AG04450 (cell line): ENCODE results near the gene RNF180. TPM values are rescaled to one million over a fixed set of nuclear protein-coding genes. Genes with fewer than 3 reads are reported as not detected.
A peak's percentile ranks its signal among the peaks of the same experiment; 100 is the strongest.

Experiments used
- CTCF ChIA-PET: fragments of 300-600, 350-600 bp; formaldehyde crosslinking; extraction: SDS; loops from one replicate; lab custom pipeline; 2022; ENCODE audit warnings: antibody characterized with exemption, inconsistent platforms; lab: Charles Lee
- POLR2A ChIA-PET: fragments of 350-600 bp; formaldehyde crosslinking; extraction: SDS; loops from one replicate; lab custom pipeline; 2021; ENCODE audit warnings: antibody characterized with exemption, inconsistent platforms; lab: Yijun Ruan, JAX
- DNase-seq: peaks from one replicate; pipeline ENCODE4 v3.0.0-alpha.2; 2011; ENCODE audit warnings: low read depth, low spot score
- H3K27ac ChIP-seq: one replicate; pipeline ENCODE4 v1.5.1; 2012; ENCODE audit warnings: low read depth, low read length, control low read depth
- H3K27me3 ChIP-seq: one replicate; pipeline ENCODE4 v1.6.0; 2012; ENCODE audit warnings: low read length; ENCODE audit not compliant: control insufficient read depth, insufficient read depth
- H3K4me3 ChIP-seq: 2 replicates; pipeline ENCODE4 v1.5.1; 2011; ENCODE audit warnings: mild to moderate bottlenecking, low read depth, low read length, control low read depth
- H3K9me3 ChIP-seq: 2 replicates; pipeline ENCODE4 v1.5.1; 2012; ENCODE audit warnings: low read length; ENCODE audit not compliant: control insufficient read depth, insufficient read depth
- polyA minus RNA-seq: library from RNA; depleted of rRNA, polyadenylated mRNA; stranded (reverse); fragments of >200 nt; gene quantifications from 2 replicates; pipeline ENCODE4 v1.2.3, GENCODE V29; 2011; rRNA and poly(A)+ RNA removed
- polyA plus RNA-seq: library from polyadenylated mRNA; depleted of rRNA; stranded (reverse); fragments of >200 nt; gene quantifications from 2 replicates; pipeline ENCODE4 v1.2.3, GENCODE V29; 2011; rRNA removed
- TF ChIP-seq, protein P1 (sequence below): IDR thresholded peaks from 2 replicates; pipeline ENCODE4 v1.5.1; 2011; ENCODE audit warnings: low read depth, low read length, control low read depth, inconsistent platforms

RNF180 gene, protein sequence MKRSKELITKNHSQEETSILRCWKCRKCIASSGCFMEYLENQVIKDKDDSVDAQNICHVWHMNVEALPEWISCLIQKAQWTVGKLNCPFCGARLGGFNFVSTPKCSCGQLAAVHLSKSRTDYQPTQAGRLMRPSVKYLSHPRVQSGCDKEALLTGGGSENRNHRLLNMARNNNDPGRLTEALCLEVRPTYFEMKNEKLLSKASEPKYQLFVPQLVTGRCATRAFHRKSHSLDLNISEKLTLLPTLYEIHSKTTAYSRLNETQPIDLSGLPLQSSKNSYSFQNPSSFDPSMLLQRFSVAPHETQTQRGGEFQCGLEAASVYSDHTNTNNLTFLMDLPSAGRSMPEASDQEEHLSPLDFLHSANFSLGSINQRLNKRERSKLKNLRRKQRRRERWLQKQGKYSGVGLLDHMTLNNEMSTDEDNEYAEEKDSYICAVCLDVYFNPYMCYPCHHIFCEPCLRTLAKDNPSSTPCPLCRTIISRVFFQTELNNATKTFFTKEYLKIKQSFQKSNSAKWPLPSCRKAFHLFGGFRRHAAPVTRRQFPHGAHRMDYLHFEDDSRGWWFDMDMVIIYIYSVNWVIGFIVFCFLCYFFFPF
- polyA plus RNA-seq (0.02 and 0.11 TPM in 2 replicates), polyA minus RNA-seq (0.13 TPM in 1 of 2 replicates, not detected in the other)

DNA sequence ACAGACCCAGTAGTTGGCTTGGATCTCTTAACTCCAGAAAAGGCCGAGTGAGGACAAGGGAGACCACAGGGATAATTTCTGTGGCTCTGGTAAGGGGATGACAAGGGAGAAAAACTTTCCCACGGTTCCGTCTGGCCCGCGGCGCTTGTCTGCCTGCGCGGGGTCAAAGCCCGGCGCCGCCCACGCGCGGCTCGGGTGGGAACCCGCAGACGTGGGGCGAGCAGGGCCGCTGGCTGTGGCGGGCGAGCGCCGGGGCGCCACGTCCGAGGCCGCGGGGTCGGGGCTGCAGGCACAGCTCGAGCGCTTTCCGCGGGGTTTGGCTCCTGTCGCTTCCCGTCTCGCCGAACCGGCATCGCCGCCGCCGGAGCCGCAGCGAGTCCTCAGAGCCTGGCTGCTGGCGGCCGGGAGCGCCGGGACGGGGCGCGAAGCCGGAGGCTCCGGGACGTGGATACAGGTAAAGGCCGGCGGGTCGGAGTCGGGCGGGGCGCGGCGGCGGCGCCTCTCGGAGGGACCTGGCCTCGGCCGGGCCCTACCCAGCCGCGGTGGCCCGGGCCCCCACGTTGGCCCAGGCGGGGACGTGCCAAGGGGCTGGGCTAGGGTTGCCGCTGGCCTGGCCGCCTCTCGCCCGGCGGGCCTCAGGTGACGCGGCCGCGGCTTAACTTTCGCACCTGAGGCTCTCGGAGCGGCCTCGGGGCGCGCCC is at the start of gene RNF180:
TSS of gene RNF180 (plus strand) at position 344 of the 701 bp plus-strand sequence. CDS start 34,965 bp downstream, outside the sequence.
- DNase-seq: no peak
- CTCF ChIA-PET: no interaction called here
- POLR2A ChIA-PET: no interaction called here

DNA sequence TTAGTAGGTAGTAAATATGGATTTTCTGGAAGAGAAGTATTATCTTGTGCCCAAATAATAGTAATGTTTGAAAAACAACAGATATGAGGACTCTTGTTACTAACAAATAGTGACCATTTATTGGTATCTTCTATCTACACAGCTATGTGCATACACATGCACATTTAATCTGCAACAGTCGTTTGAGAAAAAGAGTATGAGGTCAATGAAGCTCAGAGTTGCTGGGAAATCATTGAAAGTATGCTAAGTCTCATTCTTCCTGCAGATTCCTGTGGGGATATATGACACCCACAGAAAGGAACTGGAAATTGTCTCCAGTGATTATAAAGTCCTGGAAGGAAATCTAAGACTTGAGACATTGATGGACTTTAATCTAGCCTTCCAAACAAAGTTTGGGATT is 40.1 kb upstream of the RNF180 start:
- CTCF ChIA-PET: no interaction called here

More for the DNA sequence above, at the start of gene RNF180:
- H3K27ac ChIP-seq: no peak within 1 kb of the TSS
- peak within 1 kb of the TSS; percentile 39 for H3K4me3 ChIP-seq
- TF ChIP-seq, protein P1, sequence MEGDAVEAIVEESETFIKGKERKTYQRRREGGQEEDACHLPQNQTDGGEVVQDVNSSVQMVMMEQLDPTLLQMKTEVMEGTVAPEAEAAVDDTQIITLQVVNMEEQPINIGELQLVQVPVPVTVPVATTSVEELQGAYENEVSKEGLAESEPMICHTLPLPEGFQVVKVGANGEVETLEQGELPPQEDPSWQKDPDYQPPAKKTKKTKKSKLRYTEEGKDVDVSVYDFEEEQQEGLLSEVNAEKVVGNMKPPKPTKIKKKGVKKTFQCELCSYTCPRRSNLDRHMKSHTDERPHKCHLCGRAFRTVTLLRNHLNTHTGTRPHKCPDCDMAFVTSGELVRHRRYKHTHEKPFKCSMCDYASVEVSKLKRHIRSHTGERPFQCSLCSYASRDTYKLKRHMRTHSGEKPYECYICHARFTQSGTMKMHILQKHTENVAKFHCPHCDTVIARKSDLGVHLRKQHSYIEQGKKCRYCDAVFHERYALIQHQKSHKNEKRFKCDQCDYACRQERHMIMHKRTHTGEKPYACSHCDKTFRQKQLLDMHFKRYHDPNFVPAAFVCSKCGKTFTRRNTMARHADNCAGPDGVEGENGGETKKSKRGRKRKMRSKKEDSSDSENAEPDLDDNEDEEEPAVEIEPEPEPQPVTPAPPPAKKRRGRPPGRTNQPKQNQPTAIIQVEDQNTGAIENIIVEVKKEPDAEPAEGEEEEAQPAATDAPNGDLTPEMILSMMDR: no peak
- H3K27me3 ChIP-seq: peaks cover 20% of the 10 kb centered on the region
- no peaks in the 10 kb centered on the region; the same call in 1 of the 2 replicates for H3K9me3 ChIP-seq

DNA sequence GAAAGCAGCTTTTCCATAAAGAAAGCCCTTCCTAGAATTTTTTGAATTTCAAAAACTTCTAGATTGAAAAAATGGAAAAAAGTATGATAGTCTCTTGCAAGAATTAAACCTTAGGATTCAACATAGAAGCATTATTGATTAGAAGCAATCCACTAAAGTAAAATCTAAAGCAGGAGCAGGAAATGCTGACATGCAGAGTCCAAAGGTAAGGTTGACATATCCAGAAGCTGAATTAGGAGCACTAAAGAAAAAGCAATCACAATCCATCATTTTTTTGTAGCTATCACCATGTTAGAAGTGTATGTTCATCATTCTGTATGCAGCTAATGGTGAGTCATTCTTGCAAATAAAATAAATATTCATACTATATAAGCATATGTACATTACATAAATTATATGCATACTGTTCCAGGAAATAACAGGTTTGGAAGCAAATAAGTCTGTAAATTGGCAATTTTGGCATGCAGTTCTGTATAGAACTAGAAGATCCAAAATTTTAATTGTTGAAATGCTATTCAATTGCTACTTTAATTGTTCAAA is 39.4 kb upstream of the RNF180 start:
- TF ChIP-seq, protein P1: no peak
- no peak for DNase-seq
- CTCF ChIA-PET: no interaction called here
- H3K27me3 ChIP-seq: no peaks in the 10 kb centered on the region
- POLR2A ChIA-PET: no interaction called here
- no peaks in the 10 kb centered on the region for H3K9me3 ChIP-seq
- H3K4me3 ChIP-seq: no peak overlapping the region
- no peak overlapping the region for H3K27ac ChIP-seq

More for the DNA sequence above, 40.1 kb upstream of the RNF180 start:
- POLR2A ChIA-PET: no interaction called here
- no peak for DNase-seq
- TF ChIP-seq, protein P1: no peak
- H3K27me3 ChIP-seq: no peaks in the 10 kb centered on the region
- H3K9me3 ChIP-seq: no peaks in the 10 kb centered on the region
- H3K27ac ChIP-seq: no peak overlapping the region
- no peak overlapping the region for H3K4me3 ChIP-seq

DNA sequence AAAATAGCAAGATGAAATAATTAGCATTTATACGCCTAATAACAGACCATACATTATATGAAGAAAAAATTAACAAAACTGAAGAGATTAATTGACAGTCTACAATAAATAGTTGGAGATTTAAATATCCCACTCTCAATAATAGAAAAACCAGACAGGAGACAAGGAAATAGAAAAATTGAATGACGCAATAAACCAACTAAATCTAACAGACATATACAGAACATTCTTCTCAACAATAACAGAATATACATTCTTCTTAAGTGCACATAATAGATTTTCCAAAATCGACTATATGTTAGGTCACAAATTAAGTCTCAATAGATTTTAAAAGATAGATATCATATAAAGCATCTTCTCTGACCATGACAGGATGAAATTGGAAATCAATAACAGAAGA is 25.6 kb upstream of the RNF180 start:
- Histone ChIP-seq H3K4me3 (no peak overlapping the region), H3K27ac (no peak overlapping the region), H3K27me3 (no peaks in the 10 kb centered on the region), H3K9me3 (no peaks in the 10 kb centered on the region)
- POLR2A ChIA-PET: no interaction called here
- CTCF ChIA-PET: interaction anchor here (1.6 kb wide), 1 partner anchor 8 kb away, joined by 6 read pairs; no protein-coding TSS in a partner anchor
- no peak for DNase-seq
- TF ChIP-seq, protein P1: no peak
